Brain microvascular endothelial cell (primary cell): Measurements from ENCODE around the gene NKAPD1.

Experiments
- DNase-seq: peaks from one replicate; pipeline ENCODE4 v3.0.0-alpha.2; 2020
- H3K27ac ChIP-seq: fragments of 250-450 bp; sonication (Bioruptor Pico); 2 replicates; pipeline ENCODE4 v1.5.1; 2020; ENCODE audit warnings: mild to moderate bottlenecking, moderate library complexity
- H3K27me3 ChIP-seq: fragments of 250-450 bp; sonication (Bioruptor Pico); replicated peaks from 2 replicates; pipeline ENCODE4 v1.5.1; 2020; ENCODE audit warnings: mild to moderate bottlenecking
- H3K36me3 ChIP-seq: fragments of 250-450 bp; sonication (Bioruptor Pico); replicated peaks from 2 replicates; pipeline ENCODE4 v1.5.1; 2020; ENCODE audit warnings: mild to moderate bottlenecking
- H3K4me3 ChIP-seq: 2 replicates; pipeline ENCODE4 v1.5.1; 2011; ENCODE audit warnings: low read depth, mild to moderate bottlenecking, control low read depth, low read length, moderate library complexity
- in situ Hi-C: cut with HindIII; loops from 2 replicates; pipeline ENCODE4 v1.10.0; 2017; ENCODE audit warnings: low sequenced_read_pairs, low pct_ligation_motif_present
- TF ChIP-seq, protein P1 (sequence below): IDR thresholded peaks from 2 replicates; pipeline ENCODE4 v1.5.1; 2011; ENCODE audit warnings: low read depth, mild to moderate bottlenecking, moderate library complexity, low read length, control low read depth, inconsistent platforms; ENCODE audit errors: missing control alignments

The NKAPD1 gene

GRCh38 chr11:112128483-112129121 is 54.5 kb downstream of the NKAPD1 start:
- no peak overlapping the region for H3K27ac ChIP-seq

GRCh38 chr11:112129656-112130055 is 55.6 kb downstream of the NKAPD1 start:
- Histone ChIP-seq H3K4me3 (no peak overlapping the region), H3K27me3 (no peaks in the 10 kb centered on the region), H3K36me3 (no peaks in the 10 kb centered on the region), H3K27ac (no peak overlapping the region)
- in situ Hi-C loops, result no loop called here
- TF ChIP-seq, protein P1, sequence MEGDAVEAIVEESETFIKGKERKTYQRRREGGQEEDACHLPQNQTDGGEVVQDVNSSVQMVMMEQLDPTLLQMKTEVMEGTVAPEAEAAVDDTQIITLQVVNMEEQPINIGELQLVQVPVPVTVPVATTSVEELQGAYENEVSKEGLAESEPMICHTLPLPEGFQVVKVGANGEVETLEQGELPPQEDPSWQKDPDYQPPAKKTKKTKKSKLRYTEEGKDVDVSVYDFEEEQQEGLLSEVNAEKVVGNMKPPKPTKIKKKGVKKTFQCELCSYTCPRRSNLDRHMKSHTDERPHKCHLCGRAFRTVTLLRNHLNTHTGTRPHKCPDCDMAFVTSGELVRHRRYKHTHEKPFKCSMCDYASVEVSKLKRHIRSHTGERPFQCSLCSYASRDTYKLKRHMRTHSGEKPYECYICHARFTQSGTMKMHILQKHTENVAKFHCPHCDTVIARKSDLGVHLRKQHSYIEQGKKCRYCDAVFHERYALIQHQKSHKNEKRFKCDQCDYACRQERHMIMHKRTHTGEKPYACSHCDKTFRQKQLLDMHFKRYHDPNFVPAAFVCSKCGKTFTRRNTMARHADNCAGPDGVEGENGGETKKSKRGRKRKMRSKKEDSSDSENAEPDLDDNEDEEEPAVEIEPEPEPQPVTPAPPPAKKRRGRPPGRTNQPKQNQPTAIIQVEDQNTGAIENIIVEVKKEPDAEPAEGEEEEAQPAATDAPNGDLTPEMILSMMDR, result no peak
- no peak for DNase-seq

More at GRCh38 chr11:112128483-112129121, 54.5 kb downstream of the NKAPD1 start:
- TF ChIP-seq, protein P1, result no peak
- peak; percentile 89 for DNase-seq
- Histone ChIP-seq H3K36me3 (no peaks in the 10 kb centered on the region), H3K4me3 (no peak overlapping the region), H3K27me3 (no peaks in the 10 kb centered on the region)
- in situ Hi-C loops, result no loop called here

GRCh38 chr11:112132737-112133136 is 58.6 kb downstream of the NKAPD1 start:
- H3K27ac ChIP-seq, result no peak overlapping the region
- TF ChIP-seq, protein P1, result no peak
- no peak for DNase-seq
- no peak overlapping the region for H3K4me3 ChIP-seq
- no peaks in the 10 kb centered on the region for H3K27me3 ChIP-seq
- no peaks in the 10 kb centered on the region for H3K36me3 ChIP-seq
- in situ Hi-C loops, result no loop called here

DNA sequence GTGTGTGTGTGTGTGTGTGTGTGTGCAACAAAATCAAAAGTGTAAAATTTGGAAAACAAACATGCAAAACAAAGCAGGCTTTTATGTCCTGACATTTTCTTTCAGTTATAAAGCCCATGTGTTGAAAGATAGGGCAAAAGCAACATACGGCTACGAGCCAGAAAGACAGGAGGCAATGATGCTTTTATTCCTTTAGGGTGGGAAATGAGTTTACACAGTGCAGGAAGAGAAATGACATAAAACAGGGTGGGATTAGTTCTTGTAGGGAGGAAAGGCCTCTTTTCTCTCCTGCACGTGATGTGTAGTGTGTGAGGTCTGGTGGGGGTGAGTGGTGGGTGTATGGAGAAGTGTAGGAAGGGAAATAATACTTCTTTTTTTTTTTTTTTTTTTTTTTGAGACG is 60.4 kb downstream of the NKAPD1 start:
- H3K27ac ChIP-seq, result no peak overlapping the region
- H3K4me3 ChIP-seq, result no peak overlapping the region
- TF ChIP-seq, protein P1, result no peak
- H3K27me3 ChIP-seq, result no peaks in the 10 kb centered on the region
- in situ Hi-C loops, result no loop called here
- no peaks in the 10 kb centered on the region for H3K36me3 ChIP-seq
- no peak for DNase-seq
